ENCODE data around the gene CLEC4A. TPM values are rescaled to one million over a fixed set of nuclear protein-coding genes. Genes with fewer than 3 reads are reported as not detected.

Gene CLEC4A
- total and polyA plus RNA-seq, 10 of the 15 experiments (the other 5 are each of a cell fraction or from before 2014, with no cell fraction given): 0.62 to 2.1 (median 1.1) TPM

DNA sequence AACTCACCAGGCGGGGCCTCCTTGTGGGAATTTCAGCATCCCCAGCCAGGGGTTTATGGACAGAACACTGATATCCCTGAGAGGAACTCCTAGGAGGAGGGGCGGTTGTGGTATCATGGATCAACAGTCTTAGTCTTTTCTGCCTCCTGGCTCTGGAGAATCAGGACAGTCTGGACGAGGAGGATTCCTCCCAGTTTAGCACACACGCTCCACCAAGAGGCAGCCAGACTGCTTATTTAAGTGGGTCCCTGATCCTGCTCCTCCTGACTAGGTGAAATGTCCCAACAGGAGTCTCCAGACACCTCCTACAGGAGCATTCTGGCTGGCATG, 23.0 kb downstream of the CLEC4A start:
- RAD21 ChIA-PET (ENCODE audit: unreplicated experiment): interaction anchor here (0.5 kb wide), 1 partner anchor 81 kb away, joined by 3 read pairs; no protein-coding TSS in a partner anchor
- Histone ChIP-seq H3K4me1 (ENCODE audit: control insufficient read depth, insufficient read depth, low read length) (no peaks in the 10 kb centered on the region), H3K79me2 (ENCODE audit: control insufficient read depth, insufficient read depth, low read length) (no peaks in the 10 kb centered on the region), H3K4me2 (ENCODE audit: control insufficient read depth, insufficient read depth) (no peak overlapping the region), H4K20me1 (ENCODE audit: control insufficient read depth, insufficient read depth) (no peaks in the 10 kb centered on the region), H3K27me3 (replicated peaks in 1 of 2; ENCODE audit: control insufficient read depth in 2 of 2, insufficient read depth in 2 of 2, low read length in 1 of 2) (no peaks in the 10 kb centered on the region), H3K27ac (ENCODE audit: control insufficient read depth, insufficient read depth) (no peak overlapping the region), H3K36me3 (ENCODE audit: control insufficient read depth in 2 of 2, insufficient read depth in 2 of 2, low read length in 1 of 2) (no peaks in the 10 kb centered on the region), H2AFZ (ENCODE audit: control insufficient read depth, low read depth, low read length) (no peak overlapping the region), H3K9me3 (replicated peaks; ENCODE audit: control insufficient read depth, insufficient read depth, low read length) (no peaks in the 10 kb centered on the region; the same call in 2 of the 3 replicates), H3K4me3 (no peak overlapping the region), H3K9ac (ENCODE audit: control insufficient read depth, insufficient read depth, low read length) (no peak overlapping the region)
- DNase-seq (ENCODE audit: low read depth, low spot score) (no peak), ATAC-seq (no peak), FAIRE-seq (no peak)
- WGBS (ENCODE audit: insufficient coverage, insufficient replicate concordance, low lambda C conversion rate, missing lambda C conversion rate): 12% methylated on average over 4 of the region's 4 CpGs
- BruUV-seq (replicated peaks): no TSS peak
- SMC1A ChIA-PET (ENCODE audit: uncharacterized antibody, unreplicated experiment): no interaction called here
- CTCF ChIA-PET: no interaction called here
- POLR2A ChIA-PET: no interaction called here
- intact Hi-C loops (cut with micrococcal nuclease; ENCODE audit: unreplicated experiment) (no loop called here), in situ Hi-C loops (cut with MboI) (no loop called here)
- TF ChIP-seq NFXL1 (IDR thresholded peaks at IDR 0.05; ENCODE audit: borderline replicate concordance) (no peak), PAX8 (IDR thresholded peaks at IDR 0.05) (no peak), NBN (IDR thresholded peaks at IDR 0.05) (no peak), SMARCA5 (IDR thresholded peaks at IDR 0.05) (no peak), EZH2 (IDR thresholded peaks at IDR 0.05; ENCODE audit: borderline replicate concordance, control insufficient read depth, low read depth, low read length) (no peak), YY1 (IDR thresholded peaks at IDR 0.05; ENCODE audit: low read depth, low read length) (no peak), BCLAF1 (IDR thresholded peaks at IDR 0.05) (no peak)
- TF ChIP-seq, protein P1, sequence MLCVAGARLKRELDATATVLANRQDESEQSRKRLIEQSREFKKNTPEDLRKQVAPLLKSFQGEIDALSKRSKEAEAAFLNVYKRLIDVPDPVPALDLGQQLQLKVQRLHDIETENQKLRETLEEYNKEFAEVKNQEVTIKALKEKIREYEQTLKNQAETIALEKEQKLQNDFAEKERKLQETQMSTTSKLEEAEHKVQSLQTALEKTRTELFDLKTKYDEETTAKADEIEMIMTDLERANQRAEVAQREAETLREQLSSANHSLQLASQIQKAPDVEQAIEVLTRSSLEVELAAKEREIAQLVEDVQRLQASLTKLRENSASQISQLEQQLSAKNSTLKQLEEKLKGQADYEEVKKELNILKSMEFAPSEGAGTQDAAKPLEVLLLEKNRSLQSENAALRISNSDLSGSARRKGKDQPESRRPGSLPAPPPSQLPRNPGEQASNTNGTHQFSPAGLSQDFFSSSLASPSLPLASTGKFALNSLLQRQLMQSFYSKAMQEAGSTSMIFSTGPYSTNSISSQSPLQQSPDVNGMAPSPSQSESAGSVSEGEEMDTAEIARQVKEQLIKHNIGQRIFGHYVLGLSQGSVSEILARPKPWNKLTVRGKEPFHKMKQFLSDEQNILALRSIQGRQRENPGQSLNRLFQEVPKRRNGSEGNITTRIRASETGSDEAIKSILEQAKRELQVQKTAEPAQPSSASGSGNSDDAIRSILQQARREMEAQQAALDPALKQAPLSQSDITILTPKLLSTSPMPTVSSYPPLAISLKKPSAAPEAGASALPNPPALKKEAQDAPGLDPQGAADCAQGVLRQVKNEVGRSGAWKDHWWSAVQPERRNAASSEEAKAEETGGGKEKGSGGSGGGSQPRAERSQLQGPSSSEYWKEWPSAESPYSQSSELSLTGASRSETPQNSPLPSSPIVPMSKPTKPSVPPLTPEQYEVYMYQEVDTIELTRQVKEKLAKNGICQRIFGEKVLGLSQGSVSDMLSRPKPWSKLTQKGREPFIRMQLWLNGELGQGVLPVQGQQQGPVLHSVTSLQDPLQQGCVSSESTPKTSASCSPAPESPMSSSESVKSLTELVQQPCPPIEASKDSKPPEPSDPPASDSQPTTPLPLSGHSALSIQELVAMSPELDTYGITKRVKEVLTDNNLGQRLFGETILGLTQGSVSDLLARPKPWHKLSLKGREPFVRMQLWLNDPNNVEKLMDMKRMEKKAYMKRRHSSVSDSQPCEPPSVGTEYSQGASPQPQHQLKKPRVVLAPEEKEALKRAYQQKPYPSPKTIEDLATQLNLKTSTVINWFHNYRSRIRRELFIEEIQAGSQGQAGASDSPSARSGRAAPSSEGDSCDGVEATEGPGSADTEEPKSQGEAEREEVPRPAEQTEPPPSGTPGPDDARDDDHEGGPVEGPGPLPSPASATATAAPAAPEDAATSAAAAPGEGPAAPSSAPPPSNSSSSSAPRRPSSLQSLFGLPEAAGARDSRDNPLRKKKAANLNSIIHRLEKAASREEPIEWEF (IDR thresholded peaks at IDR 0.05; ENCODE audit: insufficient replicate concordance, low read depth, low read length): no peak
- TF ChIP-seq, protein P2, sequence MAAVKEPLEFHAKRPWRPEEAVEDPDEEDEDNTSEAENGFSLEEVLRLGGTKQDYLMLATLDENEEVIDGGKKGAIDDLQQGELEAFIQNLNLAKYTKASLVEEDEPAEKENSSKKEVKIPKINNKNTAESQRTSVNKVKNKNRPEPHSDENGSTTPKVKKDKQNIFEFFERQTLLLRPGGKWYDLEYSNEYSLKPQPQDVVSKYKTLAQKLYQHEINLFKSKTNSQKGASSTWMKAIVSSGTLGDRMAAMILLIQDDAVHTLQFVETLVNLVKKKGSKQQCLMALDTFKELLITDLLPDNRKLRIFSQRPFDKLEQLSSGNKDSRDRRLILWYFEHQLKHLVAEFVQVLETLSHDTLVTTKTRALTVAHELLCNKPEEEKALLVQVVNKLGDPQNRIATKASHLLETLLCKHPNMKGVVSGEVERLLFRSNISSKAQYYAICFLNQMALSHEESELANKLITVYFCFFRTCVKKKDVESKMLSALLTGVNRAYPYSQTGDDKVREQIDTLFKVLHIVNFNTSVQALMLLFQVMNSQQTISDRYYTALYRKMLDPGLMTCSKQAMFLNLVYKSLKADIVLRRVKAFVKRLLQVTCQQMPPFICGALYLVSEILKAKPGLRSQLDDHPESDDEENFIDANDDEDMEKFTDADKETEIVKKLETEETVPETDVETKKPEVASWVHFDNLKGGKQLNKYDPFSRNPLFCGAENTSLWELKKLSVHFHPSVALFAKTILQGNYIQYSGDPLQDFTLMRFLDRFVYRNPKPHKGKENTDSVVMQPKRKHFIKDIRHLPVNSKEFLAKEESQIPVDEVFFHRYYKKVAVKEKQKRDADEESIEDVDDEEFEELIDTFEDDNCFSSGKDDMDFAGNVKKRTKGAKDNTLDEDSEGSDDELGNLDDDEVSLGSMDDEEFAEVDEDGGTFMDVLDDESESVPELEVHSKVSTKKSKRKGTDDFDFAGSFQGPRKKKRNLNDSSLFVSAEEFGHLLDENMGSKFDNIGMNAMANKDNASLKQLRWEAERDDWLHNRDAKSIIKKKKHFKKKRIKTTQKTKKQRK (IDR thresholded peaks at IDR 0.05; ENCODE audit: low read depth, low read length): no peak
- TF ChIP-seq, protein P3, sequence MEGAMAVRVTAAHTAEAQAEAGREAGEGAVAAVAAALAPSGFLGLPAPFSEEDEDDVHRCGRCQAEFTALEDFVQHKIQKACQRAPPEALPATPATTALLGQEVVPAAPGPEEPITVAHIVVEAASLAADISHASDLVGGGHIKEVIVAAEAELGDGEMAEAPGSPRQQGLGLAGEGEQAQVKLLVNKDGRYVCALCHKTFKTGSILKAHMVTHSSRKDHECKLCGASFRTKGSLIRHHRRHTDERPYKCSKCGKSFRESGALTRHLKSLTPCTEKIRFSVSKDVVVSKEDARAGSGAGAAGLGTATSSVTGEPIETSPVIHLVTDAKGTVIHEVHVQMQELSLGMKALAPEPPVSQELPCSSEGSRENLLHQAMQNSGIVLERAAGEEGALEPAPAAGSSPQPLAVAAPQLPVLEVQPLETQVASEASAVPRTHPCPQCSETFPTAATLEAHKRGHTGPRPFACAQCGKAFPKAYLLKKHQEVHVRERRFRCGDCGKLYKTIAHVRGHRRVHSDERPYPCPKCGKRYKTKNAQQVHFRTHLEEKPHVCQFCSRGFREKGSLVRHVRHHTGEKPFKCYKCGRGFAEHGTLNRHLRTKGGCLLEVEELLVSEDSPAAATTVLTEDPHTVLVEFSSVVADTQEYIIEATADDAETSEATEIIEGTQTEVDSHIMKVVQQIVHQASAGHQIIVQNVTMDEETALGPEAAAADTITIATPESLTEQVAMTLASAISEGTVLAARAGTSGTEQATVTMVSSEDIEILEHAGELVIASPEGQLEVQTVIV (IDR thresholded peaks at IDR 0.05; ENCODE audit: borderline replicate concordance, partially characterized antibody): no peak
